HUES6 (cell line): ENCODE results near the gene SEMA3E.

Source experiments
- H3K27ac ChIP-seq: 2 replicates; pipeline ENCODE4 v1.7.0; 2013; ENCODE audit warnings: low read depth, mild to moderate bottlenecking, low read length, inconsistent platforms
- H3K27me3 ChIP-seq: 2 replicates; pipeline ENCODE4 v1.6.1; 2013; ENCODE audit warnings: low read length; ENCODE audit not compliant: control insufficient read depth, insufficient read depth
- H3K36me3 ChIP-seq: 2 replicates; pipeline ENCODE4 v1.6.1; 2013; ENCODE audit warnings: low read length; ENCODE audit not compliant: control insufficient read depth, insufficient read depth
- H3K4me1 ChIP-seq: 2 replicates; pipeline ENCODE4 v1.6.1; 2013; ENCODE audit warnings: low read length; ENCODE audit not compliant: control insufficient read depth, insufficient read depth
- H3K4me3 ChIP-seq: 2 replicates; pipeline ENCODE4 v1.5.1; 2013; ENCODE audit warnings: low read depth, low read length
- H3K9ac ChIP-seq: one replicate; pipeline ENCODE4 v1.6.1; 2013; ENCODE audit warnings: mild to moderate bottlenecking, low read length
- H3K9me3 ChIP-seq: 2 replicates; pipeline ENCODE4 v1.6.1; 2013; ENCODE audit warnings: low read depth, low read length; ENCODE audit not compliant: control insufficient read depth, insufficient read depth

SEMA3E gene

DNA sequence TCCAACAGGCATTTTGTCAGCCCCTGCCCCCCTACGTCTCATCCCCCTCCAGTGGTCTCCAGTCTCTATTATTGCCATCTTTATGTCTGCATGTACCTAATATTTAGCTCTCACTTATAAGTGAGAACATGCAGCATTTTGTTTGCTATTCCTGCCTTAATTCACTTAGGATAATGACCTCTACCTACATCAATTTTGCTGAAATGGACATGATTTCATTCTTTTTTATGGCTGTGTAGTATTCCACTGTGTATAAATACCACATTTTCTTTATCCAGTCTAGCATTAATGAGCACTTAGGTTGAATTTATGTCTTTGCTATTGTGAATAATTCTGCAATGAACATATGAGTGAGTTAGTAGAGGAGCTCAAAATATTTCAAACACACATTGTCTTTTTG is 229.9 kb downstream of the SEMA3E start:
- no peak overlapping the region for H3K4me3 ChIP-seq
- H3K27me3 ChIP-seq, result no peaks in the 10 kb centered on the region
- H3K9me3 ChIP-seq, result no peaks in the 10 kb centered on the region
- H3K36me3 ChIP-seq, result no peaks in the 10 kb centered on the region
- H3K4me1 ChIP-seq, result peaks cover 28% of the 10 kb centered on the region
- H3K27ac ChIP-seq, result no peak overlapping the region
- H3K9ac ChIP-seq, result no peak overlapping the region

DNA sequence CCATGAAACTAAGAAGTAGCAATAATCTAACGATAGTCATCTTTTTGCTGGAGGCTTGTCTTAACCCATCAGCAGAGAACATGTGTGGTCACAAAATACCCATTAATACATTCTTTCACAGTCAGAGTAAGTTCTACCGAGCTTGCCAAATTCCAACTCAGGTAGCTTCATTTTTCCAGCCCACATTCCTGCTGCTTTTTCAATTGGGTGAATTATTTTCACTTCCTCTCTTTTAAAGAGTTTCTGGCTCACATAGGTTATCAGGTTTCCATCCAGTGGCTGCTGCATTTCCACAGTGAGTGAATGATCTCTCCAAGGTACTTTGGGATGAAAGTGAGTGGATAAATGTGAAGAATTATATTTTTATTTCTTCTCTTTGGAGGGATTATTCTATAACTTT is 233.1 kb downstream of the SEMA3E start:
- Histone ChIP-seq H3K9me3 (no peaks in the 10 kb centered on the region), H3K4me1 (peaks cover 46% of the 10 kb centered on the region), H3K27ac (peak overlapping the region; percentile 69; the same call in 1 of the 2 replicates), H3K27me3 (no peaks in the 10 kb centered on the region), H3K4me3 (peak overlapping the region; percentile 1; the same call in 1 of the 2 replicates), H3K36me3 (no peaks in the 10 kb centered on the region), H3K9ac (no peak overlapping the region)

DNA sequence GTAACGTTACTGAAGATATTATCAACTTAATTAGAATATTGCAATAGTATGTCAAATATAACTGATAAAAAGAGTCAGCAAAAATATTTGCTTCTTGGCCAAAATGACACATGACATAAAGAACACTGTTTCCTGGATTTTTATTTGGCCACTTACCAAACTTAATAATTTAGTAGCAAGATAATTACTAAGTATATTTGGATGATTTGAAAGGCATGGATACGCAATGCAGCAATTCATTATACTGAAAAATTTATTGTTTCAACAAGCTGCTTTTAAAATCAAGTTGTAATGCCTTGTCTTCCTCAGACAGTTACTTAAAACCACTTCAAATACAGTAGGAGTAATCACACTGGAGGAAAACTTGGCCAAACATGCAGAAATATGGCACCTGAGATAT is 234.0 kb downstream of the SEMA3E start:
- Histone ChIP-seq H3K36me3 (no peaks in the 10 kb centered on the region), H3K9me3 (no peaks in the 10 kb centered on the region), H3K9ac (no peak overlapping the region), H3K27me3 (no peaks in the 10 kb centered on the region), H3K4me3 (no peak overlapping the region), H3K4me1 (peaks cover 46% of the 10 kb centered on the region), H3K27ac (no peak overlapping the region)

GRCh38 chr7:83413831-83414230 is 235.1 kb downstream of the SEMA3E start:
- Histone ChIP-seq H3K27me3 (no peaks in the 10 kb centered on the region), H3K27ac (peak overlapping the region; percentile 23; the same call in 1 of the 2 replicates), H3K4me3 (peak overlapping the region; percentile 25; the same call in 1 of the 2 replicates), H3K36me3 (no peaks in the 10 kb centered on the region), H3K9ac (no peak overlapping the region), H3K4me1 (peaks cover 46% of the 10 kb centered on the region), H3K9me3 (no peaks in the 10 kb centered on the region)

DNA sequence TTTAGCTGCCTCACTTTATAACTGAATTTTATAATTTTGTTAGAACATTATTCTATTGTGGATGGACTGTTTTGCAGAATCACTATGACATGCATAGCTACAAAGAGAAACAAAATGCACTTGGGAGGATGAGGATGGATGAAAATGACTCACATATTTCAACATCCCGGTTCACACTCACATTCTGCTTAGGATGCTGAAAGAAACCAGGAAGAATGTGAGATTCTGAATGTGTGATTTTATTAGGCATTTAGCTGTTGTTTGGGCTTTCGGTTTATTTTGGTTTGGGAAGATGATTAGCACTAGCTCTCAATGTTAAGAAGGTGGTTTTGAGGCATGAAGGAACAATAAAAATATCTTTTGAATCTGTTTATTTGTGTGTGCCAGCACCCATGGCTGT is 235.5 kb downstream of the SEMA3E start:
- Histone ChIP-seq H3K27me3 (no peaks in the 10 kb centered on the region), H3K9ac (no peak overlapping the region), H3K27ac (peak overlapping the region; percentile 23; the same call in 1 of the 2 replicates), H3K36me3 (no peaks in the 10 kb centered on the region), H3K4me3 (no peak overlapping the region), H3K9me3 (no peaks in the 10 kb centered on the region), H3K4me1 (peaks cover 46% of the 10 kb centered on the region)

DNA sequence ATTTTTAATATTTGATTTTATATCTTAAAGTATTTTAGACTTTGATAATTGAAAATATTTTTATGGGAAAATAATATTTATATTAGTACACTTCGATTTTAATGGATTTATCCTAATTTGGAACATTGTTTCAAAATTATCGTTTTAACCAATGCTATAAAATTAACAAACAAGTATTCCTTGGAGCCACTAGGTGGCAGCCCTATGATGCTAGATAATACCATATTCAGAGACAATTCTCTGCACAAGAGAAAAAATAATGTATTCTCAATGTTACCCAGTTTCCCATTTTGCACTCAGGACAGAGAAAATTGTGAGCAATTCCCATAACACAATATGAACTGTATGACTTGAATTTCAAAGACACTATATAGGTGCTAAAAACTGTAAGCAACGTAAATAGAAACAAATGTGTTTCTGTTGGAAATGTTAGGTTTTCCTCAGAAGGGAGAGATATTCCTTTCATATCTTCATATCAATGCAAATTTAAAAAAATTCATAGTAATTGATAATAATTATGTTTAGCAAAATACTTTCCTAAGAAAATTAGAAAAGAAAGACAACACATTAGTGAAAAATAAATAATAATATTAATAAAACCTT is 237.8 kb downstream of the SEMA3E start:
- H3K9ac ChIP-seq, result no peak overlapping the region
- peaks cover 33% of the 10 kb centered on the region for H3K4me1 ChIP-seq
- H3K36me3 ChIP-seq, result no peaks in the 10 kb centered on the region
- no peaks in the 10 kb centered on the region for H3K9me3 ChIP-seq
- no peak overlapping the region for H3K4me3 ChIP-seq
- no peak overlapping the region for H3K27ac ChIP-seq
- no peaks in the 10 kb centered on the region for H3K27me3 ChIP-seq

GRCh38 chr7:83394776-83395175 is 254.2 kb downstream of the SEMA3E start:
- Histone ChIP-seq H3K9me3 (no peaks in the 10 kb centered on the region), H3K4me1 (no peaks in the 10 kb centered on the region)

GRCh38 chr7:83388436-83388835 is 260.5 kb downstream of the SEMA3E start:
- Histone ChIP-seq H3K27me3 (no peaks in the 10 kb centered on the region), H3K36me3 (no peaks in the 10 kb centered on the region), H3K9me3 (no peaks in the 10 kb centered on the region), H3K4me3 (no peak overlapping the region), H3K9ac (no peak overlapping the region), H3K4me1 (no peaks in the 10 kb centered on the region), H3K27ac (no peak overlapping the region)

More at GRCh38 chr7:83394776-83395175, 254.2 kb downstream of the SEMA3E start:
- no peak overlapping the region for H3K27ac ChIP-seq
- no peaks in the 10 kb centered on the region for H3K27me3 ChIP-seq
- no peak overlapping the region for H3K4me3 ChIP-seq
- no peaks in the 10 kb centered on the region for H3K36me3 ChIP-seq
- no peak overlapping the region for H3K9ac ChIP-seq

DNA sequence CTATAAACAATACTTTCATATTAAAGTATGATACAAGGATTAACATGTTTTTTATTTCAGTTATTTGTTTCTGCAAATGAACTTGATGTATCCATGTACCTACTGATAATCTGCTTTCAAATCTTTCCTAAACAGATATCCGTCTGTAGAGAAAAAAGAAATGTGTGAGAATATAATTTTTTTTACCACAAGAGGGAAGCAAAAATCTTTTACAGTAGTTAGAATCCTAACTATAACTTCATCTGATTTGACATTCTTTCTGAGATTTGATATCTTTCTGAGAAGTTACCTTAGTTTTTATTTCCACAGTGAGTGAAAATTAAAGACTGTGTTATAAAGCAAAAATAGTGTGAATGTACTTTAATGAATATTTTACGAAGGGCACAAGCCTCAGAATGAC is 282.3 kb downstream of the SEMA3E start:
- Histone ChIP-seq H3K9ac (no peak overlapping the region), H3K36me3 (no peaks in the 10 kb centered on the region), H3K27ac (no peak overlapping the region), H3K4me3 (no peak overlapping the region), H3K27me3 (no peaks in the 10 kb centered on the region), H3K9me3 (no peaks in the 10 kb centered on the region), H3K4me1 (no peaks in the 10 kb centered on the region)

- Histone ChIP-seq H3K36me3 (no peaks in the 10 kb centered on the region), H3K9ac (no peak overlapping the region), H3K4me3 (no peak overlapping the region), H3K27ac (no peak overlapping the region), H3K27me3 (no peaks in the 10 kb centered on the region), H3K4me1 (no peaks in the 10 kb centered on the region), H3K9me3 (no peaks in the 10 kb centered on the region)
Measured at GRCh38 chr7:83365746-83366145, 283.2 kb downstream of the SEMA3E start.

DNA sequence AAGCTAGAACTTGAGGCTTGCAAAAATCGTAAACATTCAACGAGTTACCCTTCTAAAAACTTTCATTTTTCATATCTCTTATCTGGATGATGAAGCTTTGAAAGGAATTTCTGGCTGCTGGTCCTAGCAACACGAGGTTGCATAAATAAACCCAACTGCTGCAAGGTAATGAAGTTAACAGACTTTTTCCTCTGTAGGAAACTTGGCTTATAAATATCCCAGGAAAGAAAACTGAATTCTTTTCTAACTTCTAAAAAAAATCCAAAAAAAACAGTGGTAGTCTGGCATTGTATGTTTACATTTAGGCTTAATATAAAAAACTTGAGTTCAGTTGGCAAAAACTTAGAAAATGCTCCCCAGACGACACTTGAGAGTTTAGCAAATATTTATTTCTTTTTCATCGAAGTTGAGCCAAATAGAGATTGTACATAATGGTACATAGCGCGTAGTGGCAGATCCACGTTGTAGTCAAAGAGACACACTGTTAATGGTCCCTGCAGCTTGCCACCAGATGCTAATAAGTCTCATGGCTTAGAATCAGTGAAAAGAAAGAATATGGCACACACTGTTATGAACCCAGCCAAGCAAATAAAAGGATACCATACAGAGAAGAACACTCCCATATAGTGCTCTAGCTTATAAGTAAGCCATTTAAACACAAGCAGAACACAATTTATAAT is 285.9 kb downstream of the SEMA3E start:
- Histone ChIP-seq H3K9me3 (no peaks in the 10 kb centered on the region), H3K27ac (no peak overlapping the region), H3K4me3 (no peak overlapping the region)

More for the DNA sequence above, 285.9 kb downstream of the SEMA3E start:
- Histone ChIP-seq H3K9ac (no peak overlapping the region), H3K36me3 (no peaks in the 10 kb centered on the region), H3K4me1 (no peaks in the 10 kb centered on the region), H3K27me3 (no peaks in the 10 kb centered on the region)
